BJ (cell line): Measurements from ENCODE around the gene CDK5RAP3. TPM values are rescaled to one million over a fixed set of nuclear protein-coding genes. Genes with fewer than 3 reads are reported as not detected.

Source experiments
- CTCF ChIA-PET: fragments of 350-600 bp; formaldehyde crosslinking; extraction: SDS; loops from one replicate; lab custom pipeline; 2021; ENCODE audit warnings: antibody characterized with exemption, inconsistent platforms; lab: Yijun Ruan, JAX
- POLR2A ChIA-PET: fragments of 300-600 bp; sonication (Branson Sonifier 250); formaldehyde crosslinking; extraction: SDS; loops from one replicate; lab custom pipeline; 2021; ENCODE audit warnings: antibody characterized with exemption; lab: Charles Lee
- DNase-seq: peaks from one replicate; pipeline ENCODE4 v3.0.0-alpha.2; 2011; ENCODE audit warnings: low read depth
- H3K27me3 ChIP-seq: 2 replicates; pipeline ENCODE4 v1.6.0; 2011; ENCODE audit warnings: low read length; ENCODE audit not compliant: control insufficient read depth, insufficient read depth
- H3K36me3 ChIP-seq: 2 replicates; pipeline ENCODE4 v1.5.1; 2011; ENCODE audit warnings: low read length; ENCODE audit not compliant: control insufficient read depth, insufficient read depth
- H3K4me3 ChIP-seq: 2 replicates; pipeline ENCODE4 v1.5.1; 2011; ENCODE audit warnings: low read depth, mild to moderate bottlenecking, control low read depth, low read length
- polyA plus RNA-seq: library from polyadenylated mRNA; depleted of rRNA; stranded (reverse); fragments of >200 nt; gene quantifications from 2 replicates; pipeline ENCODE4 v1.2.3, GENCODE V29; 2011
- TF ChIP-seq, protein P1 (sequence below): IDR thresholded peaks from 2 replicates; pipeline ENCODE4 v1.5.1; 2011; ENCODE audit warnings: low read depth, mild to moderate bottlenecking, control low read depth, inconsistent platforms, low read length, moderate library complexity; ENCODE audit not compliant: insufficient read depth

Gene CDK5RAP3
- polyA plus RNA-seq, 1 experiment, result 98.1 TPM

DNA sequence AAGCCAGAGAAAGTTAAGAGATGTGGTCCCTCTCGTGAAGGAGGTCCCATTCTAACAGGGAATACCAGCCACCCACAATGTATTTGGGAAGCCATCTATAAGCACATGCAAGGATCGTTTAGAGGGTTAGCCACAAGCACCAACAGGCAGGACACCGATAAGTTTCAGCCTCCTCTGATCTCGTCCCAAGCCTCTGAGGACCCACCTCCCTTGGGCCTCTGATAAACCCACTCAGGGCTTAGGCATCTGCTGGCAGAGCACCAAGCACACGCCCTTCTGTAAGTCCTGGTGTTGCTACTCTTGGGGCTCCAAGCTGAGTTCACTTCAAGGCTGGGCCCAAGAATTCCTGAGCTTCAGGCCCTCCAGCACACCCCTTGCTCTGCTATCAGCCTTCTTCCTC, 35.0 kb upstream of the CDK5RAP3 start:
- TF ChIP-seq, protein P1, sequence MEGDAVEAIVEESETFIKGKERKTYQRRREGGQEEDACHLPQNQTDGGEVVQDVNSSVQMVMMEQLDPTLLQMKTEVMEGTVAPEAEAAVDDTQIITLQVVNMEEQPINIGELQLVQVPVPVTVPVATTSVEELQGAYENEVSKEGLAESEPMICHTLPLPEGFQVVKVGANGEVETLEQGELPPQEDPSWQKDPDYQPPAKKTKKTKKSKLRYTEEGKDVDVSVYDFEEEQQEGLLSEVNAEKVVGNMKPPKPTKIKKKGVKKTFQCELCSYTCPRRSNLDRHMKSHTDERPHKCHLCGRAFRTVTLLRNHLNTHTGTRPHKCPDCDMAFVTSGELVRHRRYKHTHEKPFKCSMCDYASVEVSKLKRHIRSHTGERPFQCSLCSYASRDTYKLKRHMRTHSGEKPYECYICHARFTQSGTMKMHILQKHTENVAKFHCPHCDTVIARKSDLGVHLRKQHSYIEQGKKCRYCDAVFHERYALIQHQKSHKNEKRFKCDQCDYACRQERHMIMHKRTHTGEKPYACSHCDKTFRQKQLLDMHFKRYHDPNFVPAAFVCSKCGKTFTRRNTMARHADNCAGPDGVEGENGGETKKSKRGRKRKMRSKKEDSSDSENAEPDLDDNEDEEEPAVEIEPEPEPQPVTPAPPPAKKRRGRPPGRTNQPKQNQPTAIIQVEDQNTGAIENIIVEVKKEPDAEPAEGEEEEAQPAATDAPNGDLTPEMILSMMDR, result no peak
- Histone ChIP-seq H3K27me3 (no peaks in the 10 kb centered on the region), H3K36me3 (no peaks in the 10 kb centered on the region), H3K4me3 (no peak overlapping the region)
- peak; percentile 24 for DNase-seq
- CTCF ChIA-PET, result interaction anchor here (1.0 to 7.8 kb wide), 2 partner anchors 13 to 35 kb away, joined by 3 to 58 read pairs; partner anchors contain the start of gene CDK5RAP3
- POLR2A ChIA-PET, result interaction anchor here (1.0 kb wide), 1 partner anchor 35 kb away, joined by 5 read pairs; the partner anchor contains the start of gene CDK5RAP3

DNA sequence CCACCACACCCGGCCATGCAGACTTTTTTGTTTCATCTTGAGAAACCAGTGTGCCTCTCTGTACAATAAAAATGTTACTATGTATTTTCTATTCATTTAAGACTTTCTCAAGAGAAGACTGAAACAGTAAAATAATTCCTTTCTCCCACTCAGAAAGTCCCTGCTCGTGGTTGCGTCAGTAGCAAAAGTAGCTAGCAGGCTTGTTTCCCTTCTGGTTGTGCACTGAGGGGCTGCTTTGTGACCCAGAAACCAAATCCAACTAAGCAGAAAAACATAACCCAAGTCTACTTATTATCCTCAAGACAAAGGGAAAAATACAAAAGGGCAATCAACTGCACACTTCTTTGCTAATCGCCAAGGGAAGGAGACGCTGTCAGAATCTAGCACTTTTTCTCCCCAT, 33.0 kb upstream of the CDK5RAP3 start:
- H3K36me3 ChIP-seq, result no peaks in the 10 kb centered on the region
- no peak for DNase-seq
- TF ChIP-seq, protein P1, result no peak
- POLR2A ChIA-PET, result no interaction called here
- no peaks in the 10 kb centered on the region for H3K27me3 ChIP-seq
- no peak overlapping the region for H3K4me3 ChIP-seq
- CTCF ChIA-PET, result interaction anchor here (0.9 to 7.8 kb wide), 2 partner anchors 11 to 33 kb away, joined by 4 to 58 read pairs; partner anchors contain the start of gene CDK5RAP3

DNA sequence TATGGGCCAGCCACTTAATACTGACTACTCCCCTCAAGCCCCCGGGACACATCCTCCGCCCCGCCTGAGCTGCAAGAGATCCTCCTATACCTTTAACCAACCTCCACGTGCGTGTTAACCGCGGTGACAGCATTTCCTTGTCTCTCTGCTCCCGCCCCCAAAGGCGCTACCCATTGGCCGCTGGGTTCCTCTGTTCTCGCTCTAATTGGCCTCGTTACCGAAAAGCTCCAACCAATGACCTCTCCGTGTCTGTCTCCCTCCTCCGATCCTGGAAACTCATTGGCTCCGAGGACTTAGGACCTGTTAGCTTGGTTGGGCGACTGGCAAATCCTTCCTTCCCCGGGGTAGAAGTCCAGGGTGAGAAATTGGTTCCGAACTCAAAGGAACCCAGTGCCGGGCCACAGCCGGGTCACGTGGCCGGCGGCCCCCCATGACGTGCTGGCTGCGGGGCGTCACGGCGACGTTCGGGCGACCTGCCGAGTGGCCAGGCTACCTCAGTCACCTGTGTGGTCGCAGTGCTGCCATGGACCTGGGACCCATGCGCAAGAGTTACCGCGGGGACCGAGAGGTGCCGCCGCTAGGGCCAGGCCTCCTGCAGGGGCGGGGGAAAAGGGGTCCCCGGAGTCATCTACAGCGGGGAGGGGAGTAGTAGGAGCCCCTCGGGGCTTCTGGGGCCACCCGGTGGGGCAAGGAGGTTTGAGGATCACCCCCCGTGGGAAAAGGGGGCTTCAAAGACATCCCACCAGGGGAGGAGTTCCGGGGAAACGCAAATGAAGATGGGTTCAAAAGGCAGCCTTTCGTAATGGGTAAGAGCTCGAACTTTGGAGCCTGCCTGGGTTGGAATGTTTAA, 29.4 kb upstream of the CDK5RAP3 start, which contains the start of gene PNPO:
Gene PNPO, plus strand, starts transcription at position 326 of the 850 bp plus-strand sequence. Its CDS starts 105 bp downstream, at position 431.
- Histone ChIP-seq H3K27me3 (no peaks in the 10 kb centered on the region), H3K4me3 (peak within 1 kb of the TSS; percentile 87), H3K36me3 (peaks cover 3% of the 10 kb centered on the region)
- ChIA-PET CTCF (interaction anchor here (0.6 to 19.6 kb wide), 9 partner anchors 8 to 246 kb away, joined by 3 to 380 read pairs (median 6); partner anchors contain the start of genes CDK5RAP3 and SCRN2), POLR2A (interaction anchor here (0.6 kb wide), 2 partner anchors 29 to 61 kb away, joined by 3 to 11 read pairs; partner anchors contain the start of gene CDK5RAP3)
- TF ChIP-seq, protein P1, result 0 out of 2 replicates have a peak, but pooled peaks have one; percentile 7
- peak; percentile 93 for DNase-seq

DNA sequence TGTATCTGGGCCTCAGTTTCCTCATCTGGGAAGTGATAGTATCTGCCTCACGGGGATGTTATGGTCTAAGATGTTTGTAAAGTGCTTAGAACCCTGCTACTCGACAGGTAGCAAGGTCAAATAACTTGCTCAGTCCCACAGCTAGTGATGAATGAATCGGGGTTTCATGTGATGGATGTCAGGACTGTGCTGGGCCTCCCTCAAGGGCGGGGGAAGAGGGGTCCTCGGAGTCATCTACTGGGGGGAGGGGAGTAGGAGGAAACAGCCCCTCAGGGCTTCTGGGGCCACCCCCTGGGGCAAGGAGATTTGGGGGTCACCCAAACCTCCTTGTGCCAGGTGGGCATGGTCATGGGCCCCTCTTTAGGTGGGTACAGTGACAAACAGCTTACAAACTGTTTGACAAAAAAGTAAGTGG, 28.8 kb upstream of the CDK5RAP3 start:
- Histone ChIP-seq H3K36me3 (peaks cover 3% of the 10 kb centered on the region), H3K4me3 (peak overlapping the region; percentile 87), H3K27me3 (no peaks in the 10 kb centered on the region)
- ChIA-PET POLR2A (interaction anchor here (0.6 kb wide), 1 partner anchor 61 kb away, joined by 11 read pairs; no protein-coding TSS in a partner anchor), CTCF (interaction anchor here (1.0 to 19.6 kb wide), 7 partner anchors 7 to 101 kb away, joined by 4 to 380 read pairs (median 6); partner anchors contain the start of genes CDK5RAP3 and SCRN2)
- TF ChIP-seq, protein P1, result no peak
- no peak for DNase-seq
